ENCODE data around the gene AVEN.

DNA sequence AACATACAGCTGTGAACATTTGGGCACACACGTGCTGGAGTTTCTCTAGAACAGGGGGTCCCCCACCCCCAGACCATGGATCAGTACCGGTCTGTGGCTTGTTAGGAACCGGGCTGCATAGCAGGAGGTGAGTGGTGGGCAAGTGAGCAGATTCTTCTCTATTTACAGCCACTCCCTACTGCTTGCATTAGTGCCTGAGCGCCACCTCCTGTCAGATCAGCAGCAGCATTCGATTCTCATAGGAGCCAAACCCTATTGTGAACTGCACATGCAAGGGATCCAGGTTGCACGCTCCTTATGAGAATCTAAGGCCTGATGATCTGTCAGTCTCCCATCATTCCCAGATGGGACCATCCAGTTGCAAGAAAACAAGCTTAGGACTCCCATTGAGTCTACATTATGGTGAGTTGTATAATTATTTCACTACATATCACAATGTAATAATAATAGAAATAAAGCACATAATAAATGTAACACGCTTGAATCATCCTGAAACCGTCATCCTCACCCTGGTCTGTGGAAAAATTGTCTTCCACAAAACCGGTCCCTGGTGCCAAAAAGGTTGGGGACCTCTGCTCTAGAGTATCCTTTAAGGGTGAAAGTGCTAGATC lies 44.9 kb downstream of the AVEN start:
- TF ChIP-seq, protein P1, sequence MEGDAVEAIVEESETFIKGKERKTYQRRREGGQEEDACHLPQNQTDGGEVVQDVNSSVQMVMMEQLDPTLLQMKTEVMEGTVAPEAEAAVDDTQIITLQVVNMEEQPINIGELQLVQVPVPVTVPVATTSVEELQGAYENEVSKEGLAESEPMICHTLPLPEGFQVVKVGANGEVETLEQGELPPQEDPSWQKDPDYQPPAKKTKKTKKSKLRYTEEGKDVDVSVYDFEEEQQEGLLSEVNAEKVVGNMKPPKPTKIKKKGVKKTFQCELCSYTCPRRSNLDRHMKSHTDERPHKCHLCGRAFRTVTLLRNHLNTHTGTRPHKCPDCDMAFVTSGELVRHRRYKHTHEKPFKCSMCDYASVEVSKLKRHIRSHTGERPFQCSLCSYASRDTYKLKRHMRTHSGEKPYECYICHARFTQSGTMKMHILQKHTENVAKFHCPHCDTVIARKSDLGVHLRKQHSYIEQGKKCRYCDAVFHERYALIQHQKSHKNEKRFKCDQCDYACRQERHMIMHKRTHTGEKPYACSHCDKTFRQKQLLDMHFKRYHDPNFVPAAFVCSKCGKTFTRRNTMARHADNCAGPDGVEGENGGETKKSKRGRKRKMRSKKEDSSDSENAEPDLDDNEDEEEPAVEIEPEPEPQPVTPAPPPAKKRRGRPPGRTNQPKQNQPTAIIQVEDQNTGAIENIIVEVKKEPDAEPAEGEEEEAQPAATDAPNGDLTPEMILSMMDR (IDR thresholded peaks at IDR 0.05; ENCODE audit: low read length), result peak; percentile 43
- no peak for TF ChIP-seq EZH2phosphoT487 (IDR thresholded peaks at IDR 0.05; ENCODE audit: low read length)
- no peak for TF ChIP-seq EZH2 (optimal IDR thresholded peaks at IDR 0.05; ENCODE audit: low read depth, low read length)
